ENCODE measurements around the gene ARHGEF26.

Gene ARHGEF26

GRCh38 chr3:154148541-154148940, 27.4 kb downstream of the ARHGEF26 start:
- in situ Hi-C loops (cut with HindIII; ENCODE audit: low sequenced_read_pairs), result no loop called here

- in situ Hi-C loops (cut with HindIII; ENCODE audit: low sequenced_read_pairs), result no loop called here
These were observed 28.1 kb downstream of the ARHGEF26 start for GRCh38 chr3:154149286-154149685.

- in situ Hi-C loops (cut with HindIII; ENCODE audit: low sequenced_read_pairs), result no loop called here
These were observed 30.8 kb downstream of the ARHGEF26 start for GRCh38 chr3:154151969-154152368.

GRCh38 chr3:154152741-154153140, 31.6 kb downstream of the ARHGEF26 start:
- in situ Hi-C loops (cut with HindIII; ENCODE audit: low sequenced_read_pairs), result no loop called here

GRCh38 chr3:154156530-154156929, 35.3 kb downstream of the ARHGEF26 start:
- in situ Hi-C loops (cut with HindIII; ENCODE audit: low sequenced_read_pairs), result no loop called here

- in situ Hi-C loops (cut with HindIII; ENCODE audit: low sequenced_read_pairs), result no loop called here
These were observed 40.6 kb downstream of the ARHGEF26 start for GRCh38 chr3:154161806-154162205.

- in situ Hi-C loops (cut with HindIII; ENCODE audit: low sequenced_read_pairs), result no loop called here
These were observed 43.2 kb downstream of the ARHGEF26 start for GRCh38 chr3:154164387-154164786.

GRCh38 chr3:154168998-154169795, 48.0 kb downstream of the ARHGEF26 start:
- in situ Hi-C loops (cut with HindIII; ENCODE audit: low sequenced_read_pairs), result no loop called here

- in situ Hi-C loops (cut with HindIII; ENCODE audit: low sequenced_read_pairs), result no loop called here
These were observed 48.6 kb downstream of the ARHGEF26 start for GRCh38 chr3:154169796-154170110.

GRCh38 chr3:154170300-154170699, 49.1 kb downstream of the ARHGEF26 start:
- in situ Hi-C loops (cut with HindIII; ENCODE audit: low sequenced_read_pairs), result no loop called here

- in situ Hi-C loops (cut with HindIII; ENCODE audit: low sequenced_read_pairs), result no loop called here
These were observed 53.9 kb downstream of the ARHGEF26 start for GRCh38 chr3:154175041-154175440.

GRCh38 chr3:154176036-154176435, 54.8 kb downstream of the ARHGEF26 start:
- in situ Hi-C loops (cut with HindIII; ENCODE audit: low sequenced_read_pairs), result no loop called here

- in situ Hi-C loops (cut with HindIII; ENCODE audit: low sequenced_read_pairs), result no loop called here
These were observed 56.2 kb downstream of the ARHGEF26 start for GRCh38 chr3:154177406-154177805.

- in situ Hi-C loops (cut with HindIII; ENCODE audit: low sequenced_read_pairs), result no loop called here
These were observed 57.0 kb downstream of the ARHGEF26 start for GRCh38 chr3:154178172-154178571.

GRCh38 chr3:154180836-154181691, 59.9 kb downstream of the ARHGEF26 start:
- in situ Hi-C loops (cut with HindIII; ENCODE audit: low sequenced_read_pairs), result no loop called here

- in situ Hi-C loops (cut with HindIII; ENCODE audit: low sequenced_read_pairs), result no loop called here
These were observed 61.2 kb downstream of the ARHGEF26 start for GRCh38 chr3:154182322-154182922.

- in situ Hi-C loops (cut with HindIII; ENCODE audit: low sequenced_read_pairs), result no loop called here
These were observed 61.8 kb downstream of the ARHGEF26 start for GRCh38 chr3:154182975-154183374.

GRCh38 chr3:154184582-154184981, 63.4 kb downstream of the ARHGEF26 start:
- in situ Hi-C loops (cut with HindIII; ENCODE audit: low sequenced_read_pairs), result no loop called here

- in situ Hi-C loops (cut with HindIII; ENCODE audit: low sequenced_read_pairs), result no loop called here
These were observed 67.2 kb downstream of the ARHGEF26 start for GRCh38 chr3:154188437-154188836.

GRCh38 chr3:154188846-154189245, 67.7 kb downstream of the ARHGEF26 start:
- in situ Hi-C loops (cut with HindIII; ENCODE audit: low sequenced_read_pairs), result no loop called here

- in situ Hi-C loops (cut with HindIII; ENCODE audit: low sequenced_read_pairs), result no loop called here
These were observed 70.3 kb downstream of the ARHGEF26 start for GRCh38 chr3:154191520-154191919.

GRCh38 chr3:154192225-154192624, 71.0 kb downstream of the ARHGEF26 start:
- in situ Hi-C loops (cut with HindIII; ENCODE audit: low sequenced_read_pairs), result no loop called here
